MCF 10A (cell line): ENCODE results near the gene ABCC1. TPM values are rescaled to one million over a fixed set of nuclear protein-coding genes. Genes with fewer than 3 reads are reported as not detected.

Experiments used
- BruUV-seq: library from RNA; stranded (reverse); fragments of 400-500 nt; replicated peaks from 2 replicates; lab custom pipeline; 2021; lab: Mats Ljungman, UMichigan
- CTCF ChIA-PET: fragments of 300-600 bp; sonication (Branson Sonifier 250); formaldehyde crosslinking; extraction: SDS; loops from one replicate; lab custom pipeline; 2021; ENCODE audit warnings: antibody characterized with exemption, inconsistent platforms; lab: Yijun Ruan, JAX
- POLR2A ChIA-PET: fragments of 300-600, 350-650 bp; sonication (Branson Sonifier 250); formaldehyde crosslinking; extraction: SDS; loops from one replicate; lab custom pipeline; 2020; ENCODE audit warnings: antibody characterized with exemption, inconsistent platforms; lab: Yijun Ruan, JAX
- DNase-seq: peaks from one replicate; pipeline ENCODE4 v3.0.0-alpha.2; 2018; ENCODE audit not compliant: unreplicated experiment
- H3K27ac Mint-ChIP-seq: one replicate; pipeline ENCODE4 v1.8.0; 2022; ENCODE audit warnings: mild to moderate bottlenecking, low read depth, mixed read lengths; ENCODE audit not compliant: unreplicated experiment
- H3K27me3 Mint-ChIP-seq: one replicate; pipeline ENCODE4 v1.8.0; 2022; ENCODE audit warnings: mixed read lengths; ENCODE audit not compliant: insufficient read depth, unreplicated experiment
- H3K36me3 Mint-ChIP-seq: one replicate; pipeline ENCODE4 v1.8.0; 2022; ENCODE audit warnings: mild to moderate bottlenecking, moderate library complexity, mixed read lengths; ENCODE audit not compliant: insufficient read depth, unreplicated experiment
- H3K4me1 Mint-ChIP-seq: one replicate; pipeline ENCODE4 v1.8.0; 2022; ENCODE audit warnings: mixed read lengths; ENCODE audit not compliant: insufficient read depth, unreplicated experiment
- H3K4me3 Mint-ChIP-seq: one replicate; pipeline ENCODE4 v1.8.0; 2022; ENCODE audit warnings: mild to moderate bottlenecking, moderate library complexity, mixed read lengths; ENCODE audit not compliant: unreplicated experiment
- H3K9me3 Mint-ChIP-seq: one replicate; pipeline ENCODE4 v1.8.0; 2022; ENCODE audit warnings: mixed read lengths; ENCODE audit not compliant: unreplicated experiment
- CTCF ChIP-seq: fragments of 200-600 bp; IDR thresholded peaks from one replicate; pipeline ENCODE4 v1.8.0; 2022; ENCODE audit warnings: antibody characterized with exemption, mild to moderate bottlenecking; ENCODE audit not compliant: unreplicated experiment
- intact Hi-C: fragments of 100-400 bp; cut with micrococcal nuclease; formaldehyde crosslinking; loops from 2 replicates; pipeline ENCODE4 v1.14.1; 2022
- total RNA-seq: library from RNA; stranded (reverse); gene quantifications from 2 replicates; pipeline ENCODE4 v1.2.3, GENCODE V29; 2022

ABCC1 gene
- total RNA-seq, 1 experiment from 2014 or later: 72.5 TPM

DNA sequence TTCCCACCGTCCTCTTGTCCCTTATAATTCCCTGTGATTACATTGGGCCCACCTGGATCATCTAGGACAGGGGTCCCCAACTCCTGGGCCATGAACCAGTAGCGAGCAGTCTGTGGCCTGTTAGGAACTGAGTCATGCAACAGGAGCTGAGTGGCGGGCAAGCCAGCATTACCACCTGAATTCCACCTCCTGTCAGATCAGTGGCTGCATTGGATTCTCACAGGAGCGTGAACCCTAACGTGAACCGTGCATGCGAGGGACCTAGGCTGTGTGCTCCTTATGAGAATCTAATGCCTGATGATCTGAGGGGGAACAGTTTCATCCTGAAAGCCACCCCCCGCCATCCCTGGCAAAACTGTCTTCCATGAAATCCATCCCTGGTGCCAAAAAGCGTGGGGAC lies 36.8 kb downstream of the ABCC1 start:
- no peaks in the 10 kb centered on the region for H3K9me3 Mint-ChIP-seq
- no peaks in the 10 kb centered on the region for H3K27me3 Mint-ChIP-seq
- no peak overlapping the region for H3K4me3 Mint-ChIP-seq
- DNase-seq: no peak
- ChIA-PET POLR2A (no interaction called here), CTCF (interaction anchor here (0.6 to 1.4 kb wide), 4 partner anchors 9 to 230 kb away, joined by 3 to 5 read pairs (median 4); no protein-coding TSS in a partner anchor)
- peaks cover 12% of the 10 kb centered on the region for H3K36me3 Mint-ChIP-seq
- peaks cover 20% of the 10 kb centered on the region for H3K4me1 Mint-ChIP-seq
- intact Hi-C loops: no loop called here
- TF ChIP-seq CTCF: no peak
- BruUV-seq: no TSS peak
- H3K27ac Mint-ChIP-seq: no peak overlapping the region

GRCh38 chr16:15988268-15989013 lies 39.0 kb downstream of the ABCC1 start:
- H3K9me3 Mint-ChIP-seq: no peaks in the 10 kb centered on the region
- peaks cover 16% of the 10 kb centered on the region for H3K36me3 Mint-ChIP-seq
- TF ChIP-seq CTCF: no peak
- no peaks in the 10 kb centered on the region for H3K27me3 Mint-ChIP-seq
- no TSS peak for BruUV-seq
- no peak for DNase-seq
- intact Hi-C loops: no loop called here
- H3K4me3 Mint-ChIP-seq: no peak overlapping the region
- POLR2A ChIA-PET: interaction anchor here (1.1 to 1.2 kb wide), 2 partner anchors 31 to 88 kb away, joined by 4 read pairs; no protein-coding TSS in a partner anchor
- peaks cover 20% of the 10 kb centered on the region for H3K4me1 Mint-ChIP-seq
- CTCF ChIA-PET: no interaction called here
- peak overlapping the region; percentile 65 for H3K27ac Mint-ChIP-seq

DNA sequence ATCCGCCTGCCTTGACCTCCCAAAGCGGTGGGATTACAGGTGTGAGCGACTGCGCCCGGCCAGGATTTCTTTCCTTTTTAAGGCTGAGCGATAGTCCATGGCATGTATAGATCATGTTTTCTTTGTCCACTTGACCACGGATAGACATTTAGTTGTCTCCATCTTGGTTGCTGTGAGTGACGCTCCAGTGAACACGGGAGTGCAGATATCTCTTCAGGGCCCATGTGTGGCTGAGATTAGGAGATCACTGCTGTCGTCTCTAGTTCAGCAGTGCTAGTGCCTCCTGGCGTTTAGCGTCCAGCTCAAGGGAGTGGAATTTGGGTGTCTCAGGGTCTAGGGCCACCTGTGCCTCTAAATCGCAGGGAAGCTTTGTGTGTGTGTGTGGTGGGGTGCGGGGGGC lies 41.5 kb downstream of the ABCC1 start:
- no peaks in the 10 kb centered on the region for H3K9me3 Mint-ChIP-seq
- no peak for TF ChIP-seq CTCF
- peaks cover 25% of the 10 kb centered on the region for H3K4me1 Mint-ChIP-seq
- no peak overlapping the region for H3K4me3 Mint-ChIP-seq
- BruUV-seq: no TSS peak
- ChIA-PET POLR2A (interaction anchor here (1.0 to 1.2 kb wide), 2 partner anchors 28 to 91 kb away, joined by 3 to 4 read pairs; no protein-coding TSS in a partner anchor), CTCF (interaction anchor here (1.5 kb wide), 1 partner anchor 21 kb away, joined by 6 read pairs; no protein-coding TSS in a partner anchor)
- intact Hi-C loops: no loop called here
- DNase-seq: no peak
- H3K27me3 Mint-ChIP-seq: no peaks in the 10 kb centered on the region
- H3K27ac Mint-ChIP-seq: peak overlapping the region; percentile 27
- peaks cover 16% of the 10 kb centered on the region for H3K36me3 Mint-ChIP-seq

DNA sequence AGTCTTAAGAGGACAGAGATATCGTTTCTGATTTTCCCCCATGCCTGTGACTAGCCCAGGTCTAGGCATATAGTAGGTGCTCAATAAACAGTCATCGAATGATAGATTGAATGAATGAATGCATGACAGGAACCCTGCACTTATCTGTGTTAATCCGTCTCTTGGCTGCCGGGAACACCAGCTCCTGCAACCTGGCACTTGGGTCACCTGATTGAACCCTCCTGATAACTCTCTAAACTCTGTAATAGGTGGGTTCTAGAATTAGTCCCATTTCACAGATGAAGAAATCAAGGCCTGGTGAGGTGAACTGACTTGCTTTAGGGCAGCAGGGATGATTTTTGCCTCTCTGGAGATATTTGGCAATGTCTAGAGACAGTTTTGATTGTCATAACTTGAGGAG lies 43.7 kb downstream of the ABCC1 start:
- Mint-ChIP-seq H3K4me1 (peaks cover 35% of the 10 kb centered on the region), H3K27me3 (no peaks in the 10 kb centered on the region), H3K4me3 (no peak overlapping the region), H3K9me3 (no peaks in the 10 kb centered on the region), H3K27ac (no peak overlapping the region), H3K36me3 (peaks cover 10% of the 10 kb centered on the region)
- BruUV-seq: no TSS peak
- ChIA-PET POLR2A (no interaction called here), CTCF (interaction anchor here (1.1 kb wide), 1 partner anchor 118 kb away, joined by 4 read pairs; no protein-coding TSS in a partner anchor)
- DNase-seq: no peak
- no peak for TF ChIP-seq CTCF
- intact Hi-C loops: no loop called here
